ENCODE measurements around the gene DGKG.

The DGKG gene

DNA sequence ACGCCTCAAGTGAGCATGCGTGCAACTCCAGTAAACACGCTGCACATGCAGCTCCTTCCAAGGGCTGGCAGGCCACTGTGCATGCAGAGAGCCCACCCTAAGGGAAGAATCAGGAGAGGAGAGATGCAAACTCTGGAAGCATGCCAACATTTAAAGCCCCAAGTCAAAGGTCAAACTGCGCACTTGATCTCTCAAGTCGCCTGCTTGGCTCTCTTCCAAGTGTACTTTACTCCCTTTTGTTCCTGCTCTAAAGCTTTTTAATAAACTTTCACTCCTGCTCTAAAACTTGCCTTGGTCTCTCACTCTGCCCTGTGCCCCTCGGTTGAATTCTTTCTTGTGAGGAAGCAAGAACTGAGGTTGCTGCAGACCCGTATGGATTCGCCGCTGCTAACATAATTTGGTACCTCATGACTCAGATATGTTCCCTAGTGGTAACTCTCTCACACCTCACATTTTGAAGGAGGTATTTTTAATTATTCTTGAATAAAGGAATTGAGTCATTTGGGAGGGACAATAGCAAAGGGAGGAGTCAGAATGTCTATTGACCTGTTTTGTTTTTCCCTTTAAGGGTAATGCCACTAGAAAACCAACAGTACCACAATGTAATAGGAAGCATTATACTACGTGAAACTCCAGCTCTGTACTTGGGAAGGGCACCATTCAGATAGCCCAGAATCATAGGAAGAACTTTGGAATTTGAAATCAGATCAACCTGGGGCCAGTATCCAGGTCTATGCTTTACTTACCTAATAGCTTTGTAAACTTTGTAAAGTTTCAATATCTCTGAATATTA lies 19.6 kb upstream of the DGKG start:
- H3K4me3 ChIP-seq (ENCODE audit: low read depth, low read length) = no peak overlapping the region
- no peak for TF ChIP-seq CTCF (IDR thresholded peaks at IDR 0.05; ENCODE audit: low read depth, low read length, missing control alignments)
- DNase-seq (ENCODE audit: low read depth) = no peak

GRCh38 chr3:186380622-186381380 lies 18.8 kb upstream of the DGKG start:
- TF ChIP-seq CTCF (IDR thresholded peaks at IDR 0.05; ENCODE audit: low read depth, low read length, missing control alignments) = no peak
- no peak overlapping the region for H3K4me3 ChIP-seq (ENCODE audit: low read depth, low read length)
- no peak for DNase-seq (ENCODE audit: low read depth)

GRCh38 chr3:186375443-186375842 lies 13.4 kb upstream of the DGKG start:
- H3K4me3 ChIP-seq (ENCODE audit: low read depth, low read length) = no peak overlapping the region
- TF ChIP-seq CTCF (IDR thresholded peaks at IDR 0.05; ENCODE audit: low read depth, low read length, missing control alignments) = no peak
- no peak for DNase-seq (ENCODE audit: low read depth)

- no peak for DNase-seq (ENCODE audit: low read depth)
These were observed 12.3 kb upstream of the DGKG start for GRCh38 chr3:186374376-186374775.

GRCh38 chr3:186369217-186369616 lies 7.2 kb upstream of the DGKG start:
- no peak for DNase-seq (ENCODE audit: low read depth)
- no peak for TF ChIP-seq CTCF (IDR thresholded peaks at IDR 0.05; ENCODE audit: low read depth, low read length, missing control alignments)
- H3K4me3 ChIP-seq (ENCODE audit: low read depth, low read length) = no peak overlapping the region

More at GRCh38 chr3:186374376-186374775, 12.3 kb upstream of the DGKG start:
- TF ChIP-seq CTCF (IDR thresholded peaks at IDR 0.05; ENCODE audit: low read depth, low read length, missing control alignments) = no peak
- no peak overlapping the region for H3K4me3 ChIP-seq (ENCODE audit: low read depth, low read length)

GRCh38 chr3:186368717-186369116 lies 6.7 kb upstream of the DGKG start:
- TF ChIP-seq CTCF (IDR thresholded peaks at IDR 0.05; ENCODE audit: low read depth, low read length, missing control alignments) = no peak
- DNase-seq (ENCODE audit: low read depth) = no peak

More at GRCh38 chr3:186368717-186369116, 6.7 kb upstream of the DGKG start:
- no peak overlapping the region for H3K4me3 ChIP-seq (ENCODE audit: low read depth, low read length)
